Trophoblast cell (in vitro differentiated cells and primary cell): ENCODE measurements around the gene HNMT.

Experiments
- DNase-seq, 2 donors: peaks; one replicate each; pipeline ENCODE4 v3.0.0-alpha.2; 2016
- H2AFZ ChIP-seq: 2 replicates; pipeline ENCODE4 v1.6.1; 2013; ENCODE audit warnings: low read length, moderate library complexity, mild to moderate bottlenecking; ENCODE audit not compliant: insufficient read depth, poor library complexity
- H2AK5ac ChIP-seq: 2 replicates; pipeline ENCODE4 v1.6.1; 2013; ENCODE audit warnings: mild to moderate bottlenecking, low read length
- H2BK120ac ChIP-seq: 2 replicates; pipeline ENCODE4 v1.6.1; 2013; ENCODE audit warnings: low read length, mild to moderate bottlenecking, moderate library complexity; ENCODE audit not compliant: insufficient read depth, poor library complexity
- H2BK12ac ChIP-seq: 2 replicates; pipeline ENCODE4 v1.6.1; 2013; ENCODE audit warnings: mild to moderate bottlenecking, low read length, moderate library complexity
- H2BK5ac ChIP-seq: 2 replicates; pipeline ENCODE4 v1.6.1; 2013; ENCODE audit warnings: low read length, low read depth, moderate library complexity, mild to moderate bottlenecking; ENCODE audit not compliant: poor library complexity
- H3K14ac ChIP-seq: 2 replicates; pipeline ENCODE4 v1.6.1; 2013; ENCODE audit warnings: mild to moderate bottlenecking, low read length
- H3K18ac ChIP-seq: 2 replicates; pipeline ENCODE4 v1.6.1; 2013; ENCODE audit warnings: mild to moderate bottlenecking, low read length
- H3K23ac ChIP-seq: 2 replicates; pipeline ENCODE4 v1.6.1; 2013; ENCODE audit warnings: low read length
- H3K27ac ChIP-seq: 2 replicates; pipeline ENCODE4 v1.5.1; 2013; ENCODE audit warnings: low read depth, mild to moderate bottlenecking, inconsistent platforms, low read length, moderate library complexity
- H3K27me3 ChIP-seq: 2 replicates; pipeline ENCODE4 v1.6.1; 2013; ENCODE audit warnings: inconsistent platforms, mild to moderate bottlenecking, low read length, moderate library complexity; ENCODE audit not compliant: insufficient read depth
- H3K36me3 ChIP-seq, 2 experiments: 1 replicate in 1 of 2; 2 replicates in 1 of 2; pipeline ENCODE4 v1.6.1; 2013; ENCODE audit warnings: low read length in 2 of 2, mild to moderate bottlenecking in 2 of 2, moderate library complexity in 1 of 2; ENCODE audit not compliant: insufficient read depth in 2 of 2, control insufficient read depth in 1 of 2
- H3K4ac ChIP-seq: 2 replicates; pipeline ENCODE4 v1.6.1; 2013; ENCODE audit warnings: low read depth, mild to moderate bottlenecking, low read length, moderate library complexity
- H3K4me1 ChIP-seq, 2 experiments: 1 replicate in 1 of 2; 2 replicates in 1 of 2; pipeline ENCODE4 v1.6.1; 2013; ENCODE audit warnings: low read length in 2 of 2, mild to moderate bottlenecking in 2 of 2, moderate library complexity in 1 of 2; ENCODE audit not compliant: insufficient read depth in 2 of 2, control insufficient read depth in 1 of 2
- H3K4me2 ChIP-seq: 2 replicates; pipeline ENCODE4 v1.6.1; 2013; ENCODE audit warnings: inconsistent platforms, mild to moderate bottlenecking, low read length, moderate library complexity
- H3K4me3 ChIP-seq: 2 replicates; pipeline ENCODE4 v1.5.1; 2013; ENCODE audit warnings: mild to moderate bottlenecking, low read depth, low read length, inconsistent platforms
- H3K79me1 ChIP-seq: one replicate; pipeline ENCODE4 v1.6.1; 2013; ENCODE audit warnings: low read length
- H3K79me2 ChIP-seq: 2 replicates; pipeline ENCODE4 v1.6.1; 2013; ENCODE audit warnings: low read length, mild to moderate bottlenecking; ENCODE audit not compliant: control insufficient read depth, insufficient read depth, poor library complexity
- H3K9ac ChIP-seq: 2 replicates; pipeline ENCODE4 v1.6.1; 2013; ENCODE audit warnings: mild to moderate bottlenecking, low read length
- H3K9me3 ChIP-seq: 2 replicates; pipeline ENCODE4 v1.6.1; 2013; ENCODE audit warnings: low read depth, mild to moderate bottlenecking, control low read depth, inconsistent platforms, low read length; ENCODE audit not compliant: insufficient read depth
- H4K12ac ChIP-seq: 2 replicates; pipeline ENCODE4 v1.6.1; 2013; ENCODE audit warnings: low read depth, mild to moderate bottlenecking, low read length, moderate library complexity
- H4K8ac ChIP-seq: 2 replicates; pipeline ENCODE4 v1.6.1; 2013; ENCODE audit warnings: low read depth, mild to moderate bottlenecking, low read length, moderate library complexity
- H4K91ac ChIP-seq: one replicate; pipeline ENCODE4 v1.6.1; 2013; ENCODE audit warnings: low read depth, mild to moderate bottlenecking, low read length, moderate library complexity
- WGBS: extraction: QIAGEN DNeasy Blood & Tissue Kit; methylation state at CpG from one replicate; pipeline ENCODE4 v1.1.7; 2013; ENCODE audit warnings: missing lambda C conversion rate; ENCODE audit not compliant: insufficient read length, insufficient coverage; ENCODE audit errors: extremely low coverage; 5-methylcytosine and 5-hydroxymethylcytosine counted together

HNMT gene

GRCh38 chr2:138060301-138060635 lies 96.0 kb downstream of the HNMT start:
- no peak overlapping the region for H3K27ac ChIP-seq
- no peaks in the 10 kb centered on the region for H3K79me1 ChIP-seq
- no peak overlapping the region for H3K14ac ChIP-seq
- no peaks in the 10 kb centered on the region for H3K9me3 ChIP-seq
- no peak overlapping the region for H2BK5ac ChIP-seq
- no peak overlapping the region for H4K12ac ChIP-seq
- no peak overlapping the region for H3K18ac ChIP-seq
- no peak for DNase-seq
- H3K27me3 ChIP-seq, result no peaks in the 10 kb centered on the region
- no peak overlapping the region for H2AFZ ChIP-seq
- H2AK5ac ChIP-seq, result no peak overlapping the region
- H3K4me1 ChIP-seq, result no peaks in the 10 kb centered on the region
- no peak overlapping the region for H3K4ac ChIP-seq
- H3K9ac ChIP-seq, result no peak overlapping the region
- H3K4me2 ChIP-seq, result no peak overlapping the region
- H4K8ac ChIP-seq, result no peak overlapping the region
- WGBS, result no CpG with 5 or more reads among the region's 1 CpG
- no peaks in the 10 kb centered on the region for H3K79me2 ChIP-seq
- H3K36me3 ChIP-seq, result no peaks in the 10 kb centered on the region
- no peak overlapping the region for H2BK120ac ChIP-seq
- H4K91ac ChIP-seq, result no peak overlapping the region
- no peak overlapping the region for H3K4me3 ChIP-seq
- no peak overlapping the region for H3K23ac ChIP-seq
- no peak overlapping the region for H2BK12ac ChIP-seq

GRCh38 chr2:138061961-138062360 lies 97.7 kb downstream of the HNMT start:
- Histone ChIP-seq H2AK5ac (no peak overlapping the region), H3K4me2 (no peak overlapping the region), H4K12ac (no peak overlapping the region), H3K4me1 (no peaks in the 10 kb centered on the region), H3K4ac (no peak overlapping the region), H3K23ac (no peak overlapping the region), H4K8ac (no peak overlapping the region), H2BK5ac (no peak overlapping the region), H3K14ac (no peak overlapping the region), H3K4me3 (no peak overlapping the region), H2BK12ac (no peak overlapping the region), H3K79me2 (no peaks in the 10 kb centered on the region), H3K36me3 (no peaks in the 10 kb centered on the region), H2AFZ (no peak overlapping the region), H2BK120ac (no peak overlapping the region), H3K9ac (no peak overlapping the region), H3K9me3 (no peaks in the 10 kb centered on the region), H3K79me1 (no peaks in the 10 kb centered on the region), H3K27me3 (no peaks in the 10 kb centered on the region), H3K27ac (no peak overlapping the region), H3K18ac (no peak overlapping the region), H4K91ac (no peak overlapping the region)
- no peak for DNase-seq
- no CpG with 5 or more reads among the region's 2 CpGs for WGBS

GRCh38 chr2:138063181-138063580 lies 98.9 kb downstream of the HNMT start:
- Histone ChIP-seq H3K9ac (no peak overlapping the region), H2AFZ (no peak overlapping the region), H3K14ac (no peak overlapping the region), H3K4ac (no peak overlapping the region), H3K27ac (no peak overlapping the region), H3K23ac (no peak overlapping the region), H2BK12ac (no peak overlapping the region), H3K18ac (no peak overlapping the region), H3K79me2 (no peaks in the 10 kb centered on the region), H4K12ac (no peak overlapping the region), H3K4me1 (no peaks in the 10 kb centered on the region), H3K27me3 (no peaks in the 10 kb centered on the region), H3K9me3 (no peaks in the 10 kb centered on the region), H2BK5ac (no peak overlapping the region), H4K8ac (no peak overlapping the region), H3K4me2 (no peak overlapping the region), H2AK5ac (no peak overlapping the region), H3K36me3 (no peaks in the 10 kb centered on the region), H3K79me1 (no peaks in the 10 kb centered on the region), H4K91ac (no peak overlapping the region), H2BK120ac (no peak overlapping the region), H3K4me3 (no peak overlapping the region)
- WGBS, result no CpG with 5 or more reads among the region's 2 CpGs
- no peak for DNase-seq
